Measurements from ENCODE around the gene TTC3. TPM values are rescaled to one million over a fixed set of nuclear protein-coding genes. Genes with fewer than 3 reads are reported as not detected.
"Not testable (repeated sequence)": the region's sequence is repeated elsewhere in the genome, so short reads cannot be mapped to it uniquely, and the experiment has no call there.

TTC3 gene
- total RNA-seq, result 10 to 100 TPM; 32.8 to 84.2 TPM

- Mint-ChIP-seq H3K4me1 (ENCODE audit: low read depth in 2 of 2) (peaks cover 32 to 42% of the 10 kb centered on the region in 2 donors), H3K9me3 (no peaks in the 10 kb centered on the region), H3K27me3 (no peaks in the 10 kb centered on the region), H3K27ac (peak within 1 kb of the TSS; percentile 78 to 85), H3K4me3 (peak within 1 kb of the TSS; percentile 99), H3K36me3 (peaks cover 11% of the 10 kb centered on the region)
- DNase-seq (ENCODE audit: low spot score) (peak; percentile 98), ATAC-seq (peak; percentile 85 to 90)
These were observed at the start of gene TTC3, which contains the start of gene PIGP for GRCh38 chr21:37072988-37073416. Gene TTC3 (plus strand): TSS chr21:37073254. CDS start chr21:37087258, 14,004 bp downstream. Gene PIGP (minus strand): TSS chr21:37073071. CDS start chr21:37072515, 556 bp downstream.

- ATAC-seq (no peak), DNase-seq (ENCODE audit: low spot score) (no peak)
- no peaks in the 10 kb centered on the region for H3K9me3 Mint-ChIP-seq
- H3K36me3 Mint-ChIP-seq, result no peaks in the 10 kb centered on the region
- H3K27ac Mint-ChIP-seq, result no peak overlapping the region
- no peaks in the 10 kb centered on the region for H3K4me1 Mint-ChIP-seq (ENCODE audit: low read depth in 2 of 2)
- H3K4me3 Mint-ChIP-seq, result no peak overlapping the region
- peaks cover 3 to 14% of the 10 kb centered on the region in 2 donors for H3K27me3 Mint-ChIP-seq
These were observed 46.6 kb upstream of the TTC3 start for GRCh38 chr21:37026499-37026898.

GRCh38 chr21:37028570-37028969 lies 44.5 kb upstream of the TTC3 start:
- no peaks in the 10 kb centered on the region for H3K9me3 Mint-ChIP-seq
- no peak overlapping the region for H3K27ac Mint-ChIP-seq
- peaks cover 3 to 14% of the 10 kb centered on the region in 2 donors for H3K27me3 Mint-ChIP-seq
- no peak for ATAC-seq
- H3K4me3 Mint-ChIP-seq, result no peak overlapping the region
- H3K36me3 Mint-ChIP-seq, result no peaks in the 10 kb centered on the region
- H3K4me1 Mint-ChIP-seq (ENCODE audit: low read depth in 2 of 2), result no peaks in the 10 kb centered on the region
- DNase-seq (ENCODE audit: low spot score), result no peak

- Mint-ChIP-seq H3K4me1 (ENCODE audit: low read depth in 2 of 2) (no peaks in the 10 kb centered on the region), H3K4me3 (no peak overlapping the region), H3K9me3 (no peaks in the 10 kb centered on the region), H3K27ac (no peak overlapping the region), H3K27me3 (peaks cover 3 to 14% of the 10 kb centered on the region in 2 donors), H3K36me3 (no peaks in the 10 kb centered on the region)
- no peak for ATAC-seq
- no peak for DNase-seq (ENCODE audit: low spot score)
These were observed 42.2 kb upstream of the TTC3 start for GRCh38 chr21:37030864-37031263.

GRCh38 chr21:37032293-37032692 lies 40.8 kb upstream of the TTC3 start:
- ATAC-seq, result no peak
- peaks cover 0 to 7% of the 10 kb centered on the region in 2 donors for H3K27me3 Mint-ChIP-seq
- DNase-seq (ENCODE audit: low spot score), result no peak
- H3K36me3 Mint-ChIP-seq, result no peaks in the 10 kb centered on the region
- H3K27ac Mint-ChIP-seq, result no peak overlapping the region
- no peak overlapping the region for H3K4me3 Mint-ChIP-seq
- H3K9me3 Mint-ChIP-seq, result no peaks in the 10 kb centered on the region
- no peaks in the 10 kb centered on the region for H3K4me1 Mint-ChIP-seq (ENCODE audit: low read depth in 2 of 2)

- Mint-ChIP-seq H3K36me3 (no peaks in the 10 kb centered on the region), H3K27me3 (peaks cover 0 to 7% of the 10 kb centered on the region in 2 donors), H3K27ac (no peak overlapping the region), H3K4me3 (no peak overlapping the region), H3K9me3 (no peaks in the 10 kb centered on the region), H3K4me1 (ENCODE audit: low read depth in 2 of 2) (no peaks in the 10 kb centered on the region)
- DNase-seq (ENCODE audit: low spot score) (no peak), ATAC-seq (no peak)
These were observed 40.1 kb upstream of the TTC3 start for GRCh38 chr21:37032877-37033471.

GRCh38 chr21:37034394-37034793 lies 38.7 kb upstream of the TTC3 start:
- not testable (repeated sequence) for DNase-seq (ENCODE audit: low spot score); H3K36me3 Mint-ChIP-seq; H3K9me3 Mint-ChIP-seq; ATAC-seq; H3K4me3 Mint-ChIP-seq; H3K4me1 Mint-ChIP-seq (ENCODE audit: low read depth in 2 of 2); H3K27me3 Mint-ChIP-seq; H3K27ac Mint-ChIP-seq

GRCh38 chr21:37036177-37036576 lies 36.9 kb upstream of the TTC3 start:
- no peaks in the 10 kb centered on the region for H3K4me1 Mint-ChIP-seq (ENCODE audit: low read depth in 2 of 2)
- no peaks in the 10 kb centered on the region for H3K9me3 Mint-ChIP-seq
- H3K27ac Mint-ChIP-seq, result no peak overlapping the region
- H3K27me3 Mint-ChIP-seq, result peaks cover 3 to 4% of the 10 kb centered on the region in 2 donors
- ATAC-seq (no peak), DNase-seq (ENCODE audit: low spot score) (no peak)
- H3K4me3 Mint-ChIP-seq, result no peak overlapping the region
- no peaks in the 10 kb centered on the region for H3K36me3 Mint-ChIP-seq

- no peak for ATAC-seq
- Mint-ChIP-seq H3K27me3 (peaks cover 0 to 3% of the 10 kb centered on the region in 2 donors), H3K9me3 (no peaks in the 10 kb centered on the region), H3K36me3 (no peaks in the 10 kb centered on the region), H3K27ac (no peak overlapping the region), H3K4me1 (ENCODE audit: low read depth in 2 of 2) (no peaks in the 10 kb centered on the region), H3K4me3 (no peak overlapping the region)
- no peak for DNase-seq (ENCODE audit: low spot score)
These were observed 33.5 kb upstream of the TTC3 start for GRCh38 chr21:37039411-37040075.

GRCh38 chr21:37040212-37040611 lies 32.8 kb upstream of the TTC3 start:
- Mint-ChIP-seq H3K9me3 (no peaks in the 10 kb centered on the region), H3K27ac (no peak overlapping the region), H3K27me3 (peaks cover 0 to 3% of the 10 kb centered on the region in 2 donors), H3K4me3 (no peak overlapping the region), H3K4me1 (ENCODE audit: low read depth in 2 of 2) (peaks cover 0 to 3% of the 10 kb centered on the region in 2 donors), H3K36me3 (no peaks in the 10 kb centered on the region)
- DNase-seq (ENCODE audit: low spot score) (no peak), ATAC-seq (no peak)

- H3K27me3 Mint-ChIP-seq, result peaks cover 0 to 3% of the 10 kb centered on the region in 2 donors
- peaks cover 0 to 3% of the 10 kb centered on the region in 2 donors for H3K4me1 Mint-ChIP-seq (ENCODE audit: low read depth in 2 of 2)
- no peaks in the 10 kb centered on the region for H3K9me3 Mint-ChIP-seq
- DNase-seq (ENCODE audit: low spot score) (no peak), ATAC-seq (no peak)
- H3K36me3 Mint-ChIP-seq, result no peaks in the 10 kb centered on the region
- no peak overlapping the region for H3K4me3 Mint-ChIP-seq
- H3K27ac Mint-ChIP-seq, result no peak overlapping the region
These were observed 31.3 kb upstream of the TTC3 start for GRCh38 chr21:37041706-37042271.

GRCh38 chr21:37043818-37044217 lies 29.2 kb upstream of the TTC3 start:
- H3K36me3 Mint-ChIP-seq, result no peaks in the 10 kb centered on the region
- H3K27ac Mint-ChIP-seq, result no peak overlapping the region
- ATAC-seq, result no peak
- no peak overlapping the region for H3K4me3 Mint-ChIP-seq
- DNase-seq (ENCODE audit: low spot score), result no peak
- peaks cover 0 to 3% of the 10 kb centered on the region in 2 donors for H3K4me1 Mint-ChIP-seq (ENCODE audit: low read depth in 2 of 2)
- peaks cover 3 to 13% of the 10 kb centered on the region in 2 donors for H3K27me3 Mint-ChIP-seq
- no peaks in the 10 kb centered on the region for H3K9me3 Mint-ChIP-seq

GRCh38 chr21:37044643-37045042 lies 28.4 kb upstream of the TTC3 start:
- DNase-seq (ENCODE audit: low spot score), result no peak
- H3K36me3 Mint-ChIP-seq, result no peaks in the 10 kb centered on the region
- peaks cover 0 to 3% of the 10 kb centered on the region in 2 donors for H3K4me1 Mint-ChIP-seq (ENCODE audit: low read depth in 2 of 2)
- no peak overlapping the region for H3K4me3 Mint-ChIP-seq
- no peak overlapping the region for H3K27ac Mint-ChIP-seq
- H3K9me3 Mint-ChIP-seq, result no peaks in the 10 kb centered on the region
- peaks cover 3 to 20% of the 10 kb centered on the region in 2 donors for H3K27me3 Mint-ChIP-seq
- no peak for ATAC-seq

GRCh38 chr21:37045149-37045548 lies 27.9 kb upstream of the TTC3 start:
- H3K4me1 Mint-ChIP-seq (ENCODE audit: low read depth in 2 of 2), result peaks cover 0 to 3% of the 10 kb centered on the region in 2 donors
- no peaks in the 10 kb centered on the region for H3K9me3 Mint-ChIP-seq
- H3K27me3 Mint-ChIP-seq, result peaks cover 5 to 25% of the 10 kb centered on the region in 2 donors
- no peaks in the 10 kb centered on the region for H3K36me3 Mint-ChIP-seq
- ATAC-seq (peak in 1 of 2 donors; percentile 31), DNase-seq (ENCODE audit: low spot score) (no peak)
- H3K27ac Mint-ChIP-seq, result no peak overlapping the region
- H3K4me3 Mint-ChIP-seq, result no peak overlapping the region

Data from natural killer cell treated with Interleukin-12 subunit alpha and Interleukin-12 subunit beta and Interleukin-15 and Interleukin-18, amount 100 ng/mL, for 72 hours (primary cell).